ENCODE measurements around the gene PSMG1. TPM values are rescaled to one million over a fixed set of nuclear protein-coding genes. Genes with fewer than 3 reads are reported as not detected.

PSMG1 gene
- total RNA-seq = 39.8 and 73.1 TPM in 2 replicates

GRCh38 chr21:39183272-39184049 lies at the start of gene PSMG1:
Gene PSMG1 (minus strand): TSS chr21:39183451. CDS start chr21:39183385, 66 bp downstream.

Other genes starting within 250 kb of the PSMG1 start
- gene BRWD1, start 130.2 kb upstream of the PSMG1 start, total RNA-seq = 37.2 and 52.7 TPM in 2 replicates
- gene HMGN1, start 165.6 kb upstream of the PSMG1 start, total RNA-seq = 242 and 254 TPM in 2 replicates